ENCODE data around the gene CTIF. TPM values are rescaled to one million over a fixed set of nuclear protein-coding genes. Genes with fewer than 3 reads are reported as not detected.

Gene CTIF
- total and polyA plus RNA-seq, 5 donors from 2014 or later, result 0.23 to 1.8 TPM; not detected in 3

DNA sequence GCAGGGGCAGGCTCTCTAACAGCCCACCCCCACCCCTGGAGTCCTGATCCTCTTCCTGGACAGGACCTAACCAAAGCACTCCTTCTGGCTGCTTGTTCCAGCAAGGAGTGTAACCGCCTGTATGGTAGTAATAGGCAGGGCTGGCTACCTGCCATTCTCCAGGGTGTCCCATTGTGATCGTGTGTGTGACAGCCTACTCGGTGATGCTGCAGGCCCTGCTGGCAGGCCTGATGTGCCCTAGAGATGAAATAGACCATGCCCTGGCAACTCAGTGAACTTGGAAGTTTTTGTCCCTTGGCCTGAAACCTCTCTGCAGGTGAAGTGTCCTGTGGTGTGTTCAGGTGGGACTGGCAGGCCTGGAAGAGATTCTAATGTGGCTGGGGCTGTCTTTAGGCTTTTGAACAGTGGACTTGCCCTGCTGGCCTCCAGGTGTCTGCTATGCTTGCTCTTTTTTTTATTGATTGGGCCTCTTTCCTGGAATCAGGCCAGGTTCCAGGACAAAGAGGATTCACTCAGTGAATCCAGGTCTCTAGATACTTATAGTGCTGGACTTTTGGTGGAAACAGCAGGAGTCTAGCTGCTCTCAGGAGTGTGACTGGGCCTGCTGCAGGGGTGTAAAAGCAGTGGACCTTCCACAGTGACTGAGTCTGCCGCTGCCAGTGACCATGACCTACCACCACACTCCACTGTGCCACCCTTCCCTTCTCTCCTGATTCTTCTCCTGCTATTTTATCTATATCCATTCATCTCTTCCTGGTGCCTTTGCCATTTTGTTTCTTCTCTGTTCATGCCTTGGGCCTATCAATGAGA lies 132.1 kb downstream of the CTIF start:
- no peak overlapping the region for H3K27ac ChIP-seq (ENCODE audit: insufficient read depth, low read length, poor library complexity, severe bottlenecking)
- H3K9me3 Mint-ChIP-seq, result peaks cover 0 to 14% (median 3%) of the 10 kb centered on the region in 7 donors
- peaks cover 4% of the 10 kb centered on the region for H3K4me1 ChIP-seq (ENCODE audit: control insufficient read depth, insufficient read depth, low read length, poor library complexity, severe bottlenecking)
- peaks cover 5% of the 10 kb centered on the region for H3K27me3 Mint-ChIP-seq
- H3K4me1 Mint-ChIP-seq, result peaks cover 0 to 3% (median 0%) of the 10 kb centered on the region in 4 donors
- H3K27me3 ChIP-seq (ENCODE audit: control insufficient read depth, insufficient read depth, low read length), result no peaks in the 10 kb centered on the region
- no peaks in the 10 kb centered on the region for H3K36me3 ChIP-seq (ENCODE audit: control insufficient read depth, insufficient read depth, low read length)
- H3K9me3 ChIP-seq (ENCODE audit: control insufficient read depth in 2 of 2, low read length in 2 of 2), result peaks cover 2 to 7% of the 10 kb centered on the region in 2 experiments
- no peak overlapping the region for H3K4me3 ChIP-seq (ENCODE audit: low read depth, low read length)
- no peak overlapping the region for H3K27ac Mint-ChIP-seq
- no peak for ATAC-seq (ENCODE audit: low read depth in 2 of 2)
- H3K4me3 Mint-ChIP-seq, result no peak overlapping the region
- peaks cover 6% of the 10 kb centered on the region for H3K36me3 Mint-ChIP-seq
- DNase-seq, result no peak

DNA sequence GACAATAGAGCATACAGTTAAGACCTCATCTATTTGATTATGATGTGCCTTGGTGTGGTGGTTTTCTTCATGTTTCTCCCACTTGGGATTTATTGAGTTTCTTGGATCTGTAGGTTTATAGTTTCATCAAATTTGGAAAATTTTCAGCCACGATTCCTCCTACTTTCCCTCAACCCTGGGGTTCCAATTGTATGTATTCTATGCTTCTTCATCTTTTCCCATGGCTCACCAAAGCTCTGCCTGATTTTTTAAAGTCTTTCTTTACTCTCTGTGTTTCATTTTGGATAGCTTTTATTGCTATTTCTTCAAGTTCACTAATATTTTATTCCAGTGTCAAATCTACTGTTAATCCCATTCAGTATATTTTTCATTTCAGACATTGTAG lies 132.7 kb downstream of the CTIF start:
- no peak for ATAC-seq (ENCODE audit: low read depth in 2 of 2)
- peaks cover 0 to 3% (median 0%) of the 10 kb centered on the region in 4 donors for H3K4me1 Mint-ChIP-seq

DNA sequence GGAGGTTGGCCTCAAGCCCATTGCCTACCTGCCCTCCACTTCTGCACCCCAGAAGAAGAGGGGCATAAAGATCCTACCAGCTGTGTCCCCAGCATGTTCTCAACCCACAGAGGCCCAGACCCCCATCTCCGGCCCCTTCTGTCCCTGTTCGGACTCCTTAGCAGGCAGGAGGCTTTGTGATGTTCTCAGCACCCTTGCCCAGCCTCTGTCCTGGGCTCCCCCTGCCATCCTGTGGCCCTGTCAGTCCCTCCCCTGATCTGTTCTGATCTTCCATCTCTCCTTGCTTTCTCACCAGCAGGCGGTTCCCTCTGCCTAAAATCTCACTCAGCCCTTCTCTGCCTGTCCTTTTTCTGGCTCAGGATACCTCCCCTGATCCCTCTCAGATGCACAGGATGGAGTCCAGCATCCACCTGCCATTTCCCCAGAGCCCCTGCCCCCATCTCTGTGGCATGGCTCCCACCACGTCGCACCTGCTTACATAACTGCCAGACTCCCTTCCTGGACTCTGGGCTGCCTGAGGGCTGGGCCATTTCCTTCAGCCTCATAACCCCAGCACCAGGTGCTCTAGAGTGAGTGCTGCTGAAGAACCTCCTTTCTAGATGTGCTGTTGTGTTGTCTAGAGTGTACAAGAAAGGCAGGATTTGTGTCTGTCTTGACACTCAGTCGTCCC lies 134.0 kb downstream of the CTIF start:
- Mint-ChIP-seq H3K9me3 (peaks cover 0 to 11% (median 0%) of the 10 kb centered on the region in 7 donors), H3K27ac (no peak overlapping the region)
- DNase-seq, result no peak

More for the DNA sequence above, 132.7 kb downstream of the CTIF start:
- H3K27me3 Mint-ChIP-seq, result peaks cover 5% of the 10 kb centered on the region
- H3K9me3 Mint-ChIP-seq, result peaks cover 0 to 11% (median 0%) of the 10 kb centered on the region in 7 donors
- DNase-seq, result no peak
- Histone ChIP-seq H3K4me3 (ENCODE audit: low read depth, low read length) (no peak overlapping the region), H3K9me3 (ENCODE audit: control insufficient read depth in 2 of 2, low read length in 2 of 2) (peaks cover 2 to 7% of the 10 kb centered on the region in 2 experiments), H3K27ac (ENCODE audit: insufficient read depth, low read length, poor library complexity, severe bottlenecking) (no peak overlapping the region), H3K36me3 (ENCODE audit: control insufficient read depth, insufficient read depth, low read length) (no peaks in the 10 kb centered on the region), H3K4me1 (ENCODE audit: control insufficient read depth, insufficient read depth, low read length, poor library complexity, severe bottlenecking) (peaks cover 4% of the 10 kb centered on the region), H3K27me3 (ENCODE audit: control insufficient read depth, insufficient read depth, low read length) (no peaks in the 10 kb centered on the region)
- no peak overlapping the region for H3K27ac Mint-ChIP-seq
- H3K36me3 Mint-ChIP-seq, result peaks cover 6% of the 10 kb centered on the region
- H3K4me3 Mint-ChIP-seq, result no peak overlapping the region

DNA sequence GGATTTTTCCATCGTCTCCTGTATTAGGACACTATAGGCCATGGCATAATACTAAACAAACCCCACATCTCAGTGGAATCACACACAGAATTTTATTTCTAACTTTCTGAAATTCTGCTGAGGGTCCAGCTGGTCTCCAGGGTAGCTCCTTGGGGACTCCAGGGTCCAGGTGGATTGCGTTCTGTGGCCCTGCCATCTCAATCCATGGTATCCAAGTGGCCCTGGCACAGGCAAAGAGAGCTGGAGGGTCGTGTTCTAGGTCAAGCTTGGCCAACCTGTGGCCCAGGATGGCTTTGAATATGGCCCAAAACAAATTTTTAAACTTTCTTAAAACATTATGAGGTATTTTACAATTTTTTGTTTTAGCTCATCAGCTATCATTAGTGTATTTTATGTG lies 134.6 kb downstream of the CTIF start:
- no peak for ATAC-seq (ENCODE audit: low read depth in 2 of 2)

More for the DNA sequence above, 134.0 kb downstream of the CTIF start:
- Histone ChIP-seq H3K4me1 (ENCODE audit: control insufficient read depth, insufficient read depth, low read length, poor library complexity, severe bottlenecking) (peaks cover 4% of the 10 kb centered on the region), H3K36me3 (ENCODE audit: control insufficient read depth, insufficient read depth, low read length) (no peaks in the 10 kb centered on the region), H3K27ac (ENCODE audit: insufficient read depth, low read length, poor library complexity, severe bottlenecking) (no peak overlapping the region), H3K9me3 (ENCODE audit: control insufficient read depth in 2 of 2, low read length in 2 of 2) (peaks cover 2 to 7% of the 10 kb centered on the region in 2 experiments), H3K4me3 (ENCODE audit: low read depth, low read length) (no peak overlapping the region), H3K27me3 (ENCODE audit: control insufficient read depth, insufficient read depth, low read length) (no peaks in the 10 kb centered on the region)
- Mint-ChIP-seq H3K4me1 (peaks cover 0 to 3% (median 0%) of the 10 kb centered on the region in 4 donors), H3K36me3 (peaks cover 6% of the 10 kb centered on the region), H3K27me3 (peaks cover 5% of the 10 kb centered on the region), H3K4me3 (no peak overlapping the region)
- ATAC-seq (ENCODE audit: low read depth in 2 of 2), result no peak

DNA sequence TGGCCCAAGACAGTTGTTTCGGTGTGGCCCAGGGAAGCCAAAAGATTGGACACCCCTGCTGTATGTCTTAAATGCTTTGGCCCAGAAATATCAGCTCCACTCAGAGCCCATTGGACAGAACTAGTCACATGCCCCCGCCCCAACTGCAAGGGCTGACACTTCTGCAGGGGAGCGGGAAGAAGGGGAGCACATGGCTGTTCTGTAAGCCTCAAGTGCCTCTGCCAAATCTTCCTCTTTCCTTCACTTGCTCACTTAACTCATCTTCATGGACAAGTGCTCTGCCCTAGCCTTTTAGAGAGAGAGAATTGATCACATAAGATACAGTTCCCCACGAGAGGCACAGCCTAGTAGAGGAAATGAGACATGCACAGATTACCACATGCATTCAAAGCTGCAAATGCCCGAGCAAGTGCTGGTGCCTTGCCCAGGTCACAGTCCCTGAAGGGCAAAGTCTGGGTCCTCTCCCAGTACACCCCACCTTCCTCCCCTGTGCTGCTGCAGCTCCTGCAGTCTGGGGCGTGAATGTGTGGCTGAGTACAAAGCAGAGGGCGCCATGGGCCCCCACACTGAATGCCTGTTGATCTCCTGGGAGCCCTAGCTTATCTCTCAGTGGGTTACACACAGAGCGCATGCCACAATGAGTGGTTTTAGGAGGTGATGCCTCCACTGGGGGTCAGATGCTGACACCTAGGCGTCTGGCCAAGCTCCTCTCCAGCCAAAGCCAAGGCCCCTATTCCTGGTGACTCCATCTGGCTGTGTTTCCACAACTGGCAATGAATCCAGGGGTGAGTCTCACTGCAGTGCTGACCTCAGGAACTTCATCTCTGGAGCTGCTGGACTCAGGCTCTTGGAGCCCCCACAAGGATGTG lies 135.3 kb downstream of the CTIF start:
- peaks cover 5% of the 10 kb centered on the region for H3K27me3 Mint-ChIP-seq
- Histone ChIP-seq H3K27ac (ENCODE audit: insufficient read depth, low read length, poor library complexity, severe bottlenecking) (no peak overlapping the region), H3K4me3 (ENCODE audit: low read depth, low read length) (no peak overlapping the region), H3K4me1 (ENCODE audit: control insufficient read depth, insufficient read depth, low read length, poor library complexity, severe bottlenecking) (peaks cover 4% of the 10 kb centered on the region), H3K27me3 (ENCODE audit: control insufficient read depth, insufficient read depth, low read length) (no peaks in the 10 kb centered on the region), H3K36me3 (ENCODE audit: control insufficient read depth, insufficient read depth, low read length) (no peaks in the 10 kb centered on the region), H3K9me3 (ENCODE audit: control insufficient read depth in 2 of 2, low read length in 2 of 2) (peaks cover 2 to 7% of the 10 kb centered on the region in 2 experiments)
- peaks cover 0 to 3% (median 0%) of the 10 kb centered on the region in 4 donors for H3K4me1 Mint-ChIP-seq
- no peak for DNase-seq
- ATAC-seq (ENCODE audit: low read depth in 2 of 2), result no peak
- H3K27ac Mint-ChIP-seq, result no peak overlapping the region
- peaks cover 0 to 11% (median 0%) of the 10 kb centered on the region in 7 donors for H3K9me3 Mint-ChIP-seq
- no peak overlapping the region for H3K4me3 Mint-ChIP-seq
- peaks cover 6% of the 10 kb centered on the region for H3K36me3 Mint-ChIP-seq

More for the DNA sequence above, 134.6 kb downstream of the CTIF start:
- H3K27me3 Mint-ChIP-seq, result peaks cover 5% of the 10 kb centered on the region
- H3K4me3 ChIP-seq (ENCODE audit: low read depth, low read length), result no peak overlapping the region
- H3K4me3 Mint-ChIP-seq, result no peak overlapping the region
- peaks cover 6% of the 10 kb centered on the region for H3K36me3 Mint-ChIP-seq
- H3K4me1 Mint-ChIP-seq, result peaks cover 0 to 3% (median 0%) of the 10 kb centered on the region in 4 donors
- no peaks in the 10 kb centered on the region for H3K36me3 ChIP-seq (ENCODE audit: control insufficient read depth, insufficient read depth, low read length)
- no peak overlapping the region for H3K27ac Mint-ChIP-seq
- H3K27me3 ChIP-seq (ENCODE audit: control insufficient read depth, insufficient read depth, low read length), result no peaks in the 10 kb centered on the region
- no peak overlapping the region for H3K27ac ChIP-seq (ENCODE audit: insufficient read depth, low read length, poor library complexity, severe bottlenecking)
- peaks cover 0 to 11% (median 0%) of the 10 kb centered on the region in 7 donors for H3K9me3 Mint-ChIP-seq
- peaks cover 4% of the 10 kb centered on the region for H3K4me1 ChIP-seq (ENCODE audit: control insufficient read depth, insufficient read depth, low read length, poor library complexity, severe bottlenecking)
- DNase-seq, result no peak
- peaks cover 2 to 7% of the 10 kb centered on the region in 2 experiments for H3K9me3 ChIP-seq (ENCODE audit: control insufficient read depth in 2 of 2, low read length in 2 of 2)

DNA sequence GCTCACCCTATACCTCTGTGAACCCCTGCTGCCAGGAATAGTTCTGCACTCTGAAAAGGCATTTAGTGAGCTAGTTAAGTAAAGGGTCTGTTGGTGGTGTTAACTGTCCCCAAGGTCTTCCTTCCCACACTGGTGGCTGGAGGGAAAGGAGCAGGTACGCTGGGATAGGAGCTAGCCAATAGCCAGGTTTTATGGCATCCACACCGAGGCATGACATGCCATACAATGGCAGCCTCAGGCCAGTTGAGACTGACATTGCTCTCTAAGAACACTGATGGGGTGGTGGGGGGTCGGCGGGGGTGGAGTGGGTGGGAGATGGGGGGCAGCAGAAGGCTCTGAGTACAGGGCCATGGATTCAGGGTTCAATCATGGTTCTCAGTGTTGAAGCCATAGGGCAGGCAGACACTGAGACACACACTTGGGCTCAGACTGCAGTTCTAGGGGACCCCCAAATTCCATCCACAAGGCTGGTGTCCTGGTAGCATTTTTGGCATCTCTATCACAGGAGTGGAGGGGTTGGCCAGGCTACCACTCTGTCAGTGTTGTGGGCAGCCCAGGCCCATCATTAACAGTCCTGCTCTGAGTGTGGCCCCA lies 136.0 kb downstream of the CTIF start:
- peaks cover 4% of the 10 kb centered on the region for H3K4me1 ChIP-seq (ENCODE audit: control insufficient read depth, insufficient read depth, low read length, poor library complexity, severe bottlenecking)
- Mint-ChIP-seq H3K4me1 (peaks cover 0 to 3% (median 0%) of the 10 kb centered on the region in 4 donors), H3K4me3 (no peak overlapping the region), H3K27ac (no peak overlapping the region), H3K36me3 (peaks cover 6% of the 10 kb centered on the region), H3K9me3 (peaks cover 0 to 11% (median 0%) of the 10 kb centered on the region in 7 donors), H3K27me3 (peaks cover 5% of the 10 kb centered on the region)
- H3K27ac ChIP-seq (ENCODE audit: insufficient read depth, low read length, poor library complexity, severe bottlenecking), result no peak overlapping the region
- no peaks in the 10 kb centered on the region for H3K27me3 ChIP-seq (ENCODE audit: control insufficient read depth, insufficient read depth, low read length)
- ATAC-seq (ENCODE audit: low read depth in 2 of 2) (no peak), DNase-seq (no peak)
- H3K36me3 ChIP-seq (ENCODE audit: control insufficient read depth, insufficient read depth, low read length), result no peaks in the 10 kb centered on the region
- H3K9me3 ChIP-seq (ENCODE audit: control insufficient read depth in 2 of 2, low read length in 2 of 2), result peaks cover 2 to 7% of the 10 kb centered on the region in 2 experiments
- H3K4me3 ChIP-seq (ENCODE audit: low read depth, low read length), result no peak overlapping the region

DNA sequence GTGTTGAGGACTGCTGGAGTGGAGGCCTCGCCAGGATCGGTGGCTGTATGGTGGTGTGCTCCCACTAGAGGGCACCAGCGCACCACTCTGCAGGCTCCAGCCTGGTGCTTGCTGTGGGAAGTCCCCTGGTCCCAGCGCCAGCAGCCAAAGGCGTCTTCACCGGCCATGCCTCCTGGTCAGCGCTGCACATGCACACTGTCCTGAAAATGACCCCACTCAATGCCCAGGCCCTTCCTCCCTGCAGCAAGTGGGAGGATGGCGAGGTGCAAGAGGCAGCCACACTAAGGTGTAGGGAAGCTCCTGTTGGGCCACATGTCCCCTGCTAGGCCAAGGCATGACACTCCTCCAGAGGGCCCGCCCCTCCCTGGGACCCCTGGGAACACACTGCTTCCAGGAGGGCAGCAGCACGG lies 136.5 kb downstream of the CTIF start:
- Mint-ChIP-seq H3K4me3 (no peak overlapping the region), H3K4me1 (peaks cover 0 to 3% (median 0%) of the 10 kb centered on the region in 4 donors), H3K9me3 (peaks cover 0 to 11% (median 0%) of the 10 kb centered on the region in 7 donors), H3K36me3 (peaks cover 6% of the 10 kb centered on the region), H3K27ac (no peak overlapping the region), H3K27me3 (peaks cover 5% of the 10 kb centered on the region)
- DNase-seq, result peak; percentile 63 to 82 (median 76)
- H3K4me1 ChIP-seq (ENCODE audit: control insufficient read depth, insufficient read depth, low read length, poor library complexity, severe bottlenecking), result peaks cover 4% of the 10 kb centered on the region
- no peak overlapping the region for H3K4me3 ChIP-seq (ENCODE audit: low read depth, low read length)
- H3K27ac ChIP-seq (ENCODE audit: insufficient read depth, low read length, poor library complexity, severe bottlenecking), result no peak overlapping the region
- H3K36me3 ChIP-seq (ENCODE audit: control insufficient read depth, insufficient read depth, low read length), result no peaks in the 10 kb centered on the region
- peak; percentile 82 to 84 for ATAC-seq (ENCODE audit: low read depth in 2 of 2)
- peaks cover 2 to 7% of the 10 kb centered on the region in 2 experiments for H3K9me3 ChIP-seq (ENCODE audit: control insufficient read depth in 2 of 2, low read length in 2 of 2)
- no peaks in the 10 kb centered on the region for H3K27me3 ChIP-seq (ENCODE audit: control insufficient read depth, insufficient read depth, low read length)
